Neural cell (in vitro differentiated cells): ENCODE measurements around the gene DZIP1L.

Experiments
- CTCF ChIP-seq: fragments of 450-650 bp; IDR thresholded peaks from 2 replicates; pipeline ENCODE4 v1.5.1; 2014; ENCODE audit warnings: antibody characterized with exemption, mild to moderate bottlenecking, moderate library complexity; ENCODE audit not compliant: poor library complexity, severe bottlenecking
- EP300 ChIP-seq: fragments of 450-650 bp; conservative IDR thresholded peaks from 2 replicates; pipeline ENCODE4 v1.6.1; 2014; ENCODE audit warnings: antibody characterized with exemption, mild to moderate bottlenecking, moderate library complexity; ENCODE audit not compliant: poor library complexity, severe bottlenecking
- EZH2 ChIP-seq: fragments of 200-600, 300-800 bp; shearing (Covaris generic), sonication (generic); IDR thresholded peaks from 2 replicates; pipeline ENCODE4 v1.6.1; 2014; ENCODE audit warnings: antibody characterized with exemption, low read length, borderline replicate concordance, mild to moderate bottlenecking; ENCODE audit not compliant: insufficient read depth, poor library complexity, severe bottlenecking
- POLR2AphosphoS5 ChIP-seq: IDR thresholded peaks from 2 replicates; pipeline ENCODE4 v1.6.1; 2012
- RAD21 ChIP-seq: fragments of 450-650 bp; conservative IDR thresholded peaks from 2 replicates; pipeline ENCODE4 v1.6.1; 2014; ENCODE audit warnings: antibody characterized with exemption, mild to moderate bottlenecking, moderate library complexity
- SMC3 ChIP-seq: fragments of 450-650 bp; conservative IDR thresholded peaks from 2 replicates; pipeline ENCODE4 v1.6.1; 2014; ENCODE audit warnings: antibody characterized with exemption, mild to moderate bottlenecking, moderate library complexity; ENCODE audit not compliant: poor library complexity
- TF ChIP-seq, protein P1 (sequence below): IDR thresholded peaks from 2 replicates; pipeline ENCODE4 v1.6.1; 2012; ENCODE audit warnings: borderline replicate concordance

DNA sequence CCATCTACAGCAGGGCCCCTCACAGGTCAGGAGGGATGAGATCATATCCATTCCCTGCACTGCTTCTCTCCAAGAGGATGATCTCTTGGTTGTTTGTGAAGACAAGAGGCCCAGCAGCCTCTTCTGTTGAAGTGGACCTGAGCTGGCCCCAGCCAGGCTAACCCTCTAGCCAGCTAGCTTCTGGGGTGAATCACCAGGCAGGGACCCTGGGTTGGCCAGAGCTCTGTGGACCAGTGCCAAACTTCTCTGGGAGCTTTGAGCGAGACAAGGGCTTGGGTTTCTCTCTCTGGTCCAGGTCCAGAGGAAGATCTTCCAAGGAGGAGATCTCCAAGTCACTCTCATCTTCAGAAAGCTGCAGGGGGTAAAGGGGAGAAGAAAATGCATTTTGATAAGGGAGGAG is 52.8 kb downstream of the DZIP1L start:
- TF ChIP-seq CTCF, result no peak
- TF ChIP-seq POLR2AphosphoS5, result no peak
- TF ChIP-seq RAD21, result no peak
- TF ChIP-seq, protein P1, sequence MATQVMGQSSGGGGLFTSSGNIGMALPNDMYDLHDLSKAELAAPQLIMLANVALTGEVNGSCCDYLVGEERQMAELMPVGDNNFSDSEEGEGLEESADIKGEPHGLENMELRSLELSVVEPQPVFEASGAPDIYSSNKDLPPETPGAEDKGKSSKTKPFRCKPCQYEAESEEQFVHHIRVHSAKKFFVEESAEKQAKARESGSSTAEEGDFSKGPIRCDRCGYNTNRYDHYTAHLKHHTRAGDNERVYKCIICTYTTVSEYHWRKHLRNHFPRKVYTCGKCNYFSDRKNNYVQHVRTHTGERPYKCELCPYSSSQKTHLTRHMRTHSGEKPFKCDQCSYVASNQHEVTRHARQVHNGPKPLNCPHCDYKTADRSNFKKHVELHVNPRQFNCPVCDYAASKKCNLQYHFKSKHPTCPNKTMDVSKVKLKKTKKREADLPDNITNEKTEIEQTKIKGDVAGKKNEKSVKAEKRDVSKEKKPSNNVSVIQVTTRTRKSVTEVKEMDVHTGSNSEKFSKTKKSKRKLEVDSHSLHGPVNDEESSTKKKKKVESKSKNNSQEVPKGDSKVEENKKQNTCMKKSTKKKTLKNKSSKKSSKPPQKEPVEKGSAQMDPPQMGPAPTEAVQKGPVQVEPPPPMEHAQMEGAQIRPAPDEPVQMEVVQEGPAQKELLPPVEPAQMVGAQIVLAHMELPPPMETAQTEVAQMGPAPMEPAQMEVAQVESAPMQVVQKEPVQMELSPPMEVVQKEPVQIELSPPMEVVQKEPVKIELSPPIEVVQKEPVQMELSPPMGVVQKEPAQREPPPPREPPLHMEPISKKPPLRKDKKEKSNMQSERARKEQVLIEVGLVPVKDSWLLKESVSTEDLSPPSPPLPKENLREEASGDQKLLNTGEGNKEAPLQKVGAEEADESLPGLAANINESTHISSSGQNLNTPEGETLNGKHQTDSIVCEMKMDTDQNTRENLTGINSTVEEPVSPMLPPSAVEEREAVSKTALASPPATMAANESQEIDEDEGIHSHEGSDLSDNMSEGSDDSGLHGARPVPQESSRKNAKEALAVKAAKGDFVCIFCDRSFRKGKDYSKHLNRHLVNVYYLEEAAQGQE, result no peak
- no peak for TF ChIP-seq EZH2
- TF ChIP-seq EP300, result no peak
- no peak for TF ChIP-seq SMC3
